Measurements from ENCODE around the gene DBI.

The DBI gene

GRCh38 chr2:119366649-119367471 lies at the start of gene DBI, which contains the start of gene C2orf76:
DBI (plus strand) TSS chr2:119366977; CDS start chr2:119367052, 75 bp downstream.
C2orf76 (minus strand) TSS chr2:119366834; CDS start chr2:119339959, 26,875 bp downstream.
- peak within 1 kb of the TSS; percentile 66; the same call in 1 of the 2 replicates for H3K27ac ChIP-seq (ENCODE audit: low read length)
- H3K4me2 ChIP-seq (ENCODE audit: low read depth, low read length): peak within 1 kb of the TSS; percentile 81
- H3K79me2 ChIP-seq (ENCODE audit: low read length): peaks cover 67% of the 10 kb centered on the region
- H3K9me3 ChIP-seq (replicated peaks; ENCODE audit: insufficient read depth, low read length): no peaks in the 10 kb centered on the region
- TF ChIP-seq, protein P1, sequence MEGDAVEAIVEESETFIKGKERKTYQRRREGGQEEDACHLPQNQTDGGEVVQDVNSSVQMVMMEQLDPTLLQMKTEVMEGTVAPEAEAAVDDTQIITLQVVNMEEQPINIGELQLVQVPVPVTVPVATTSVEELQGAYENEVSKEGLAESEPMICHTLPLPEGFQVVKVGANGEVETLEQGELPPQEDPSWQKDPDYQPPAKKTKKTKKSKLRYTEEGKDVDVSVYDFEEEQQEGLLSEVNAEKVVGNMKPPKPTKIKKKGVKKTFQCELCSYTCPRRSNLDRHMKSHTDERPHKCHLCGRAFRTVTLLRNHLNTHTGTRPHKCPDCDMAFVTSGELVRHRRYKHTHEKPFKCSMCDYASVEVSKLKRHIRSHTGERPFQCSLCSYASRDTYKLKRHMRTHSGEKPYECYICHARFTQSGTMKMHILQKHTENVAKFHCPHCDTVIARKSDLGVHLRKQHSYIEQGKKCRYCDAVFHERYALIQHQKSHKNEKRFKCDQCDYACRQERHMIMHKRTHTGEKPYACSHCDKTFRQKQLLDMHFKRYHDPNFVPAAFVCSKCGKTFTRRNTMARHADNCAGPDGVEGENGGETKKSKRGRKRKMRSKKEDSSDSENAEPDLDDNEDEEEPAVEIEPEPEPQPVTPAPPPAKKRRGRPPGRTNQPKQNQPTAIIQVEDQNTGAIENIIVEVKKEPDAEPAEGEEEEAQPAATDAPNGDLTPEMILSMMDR (IDR thresholded peaks at IDR 0.05; ENCODE audit: low read length): no peak
- TF ChIP-seq EZH2 (optimal IDR thresholded peaks at IDR 0.05; ENCODE audit: low read depth, low read length) (no peak), EZH2phosphoT487 (IDR thresholded peaks at IDR 0.05; ENCODE audit: low read length) (no peak)
- peaks cover 20% of the 10 kb centered on the region for H3K4me1 ChIP-seq (ENCODE audit: low read length)
- peak within 1 kb of the TSS; percentile 80 for H2AFZ ChIP-seq (ENCODE audit: low read length)
- H3K9ac ChIP-seq (ENCODE audit: low read length): peak within 1 kb of the TSS; percentile 91
- peak; percentile 97 for DNase-seq
- H3K27me3 ChIP-seq (replicated peaks; ENCODE audit: insufficient read depth, low read length): no peaks in the 10 kb centered on the region
- H4K20me1 ChIP-seq (ENCODE audit: insufficient read depth, low read length): peaks cover 9% of the 10 kb centered on the region; the same call in 1 of the 2 replicates
- H3K9me2 ChIP-seq (replicated peaks; ENCODE audit: insufficient read depth, low read length): no peaks in the 10 kb centered on the region
- peaks cover 18% of the 10 kb centered on the region for H3K36me3 ChIP-seq (replicated peaks; ENCODE audit: insufficient read depth, low read length)
- H3F3A ChIP-seq (ENCODE audit: insufficient read depth, low read length): no peaks in the 10 kb centered on the region
- H3K4me3 ChIP-seq (ENCODE audit: low read length): peak within 1 kb of the TSS; percentile 96

- no peak overlapping the region for H3K27ac ChIP-seq (ENCODE audit: low read length)
- peaks cover 18% of the 10 kb centered on the region for H3F3A ChIP-seq (ENCODE audit: insufficient read depth, low read length)
- peaks cover 26% of the 10 kb centered on the region for H3K4me1 ChIP-seq (ENCODE audit: low read length)
- no peaks in the 10 kb centered on the region for H3K36me3 ChIP-seq (replicated peaks; ENCODE audit: insufficient read depth, low read length)
- H4K20me1 ChIP-seq (ENCODE audit: insufficient read depth, low read length): no peaks in the 10 kb centered on the region
- no peak overlapping the region for H2AFZ ChIP-seq (ENCODE audit: low read length)
- no peaks in the 10 kb centered on the region for H3K79me2 ChIP-seq (ENCODE audit: low read length)
- TF ChIP-seq EZH2 (optimal IDR thresholded peaks at IDR 0.05; ENCODE audit: low read depth, low read length): no peak
- TF ChIP-seq, protein P1 (IDR thresholded peaks at IDR 0.05; ENCODE audit: low read length): no peak
- no peak for TF ChIP-seq EZH2phosphoT487 (IDR thresholded peaks at IDR 0.05; ENCODE audit: low read length)
- no peaks in the 10 kb centered on the region for H3K27me3 ChIP-seq (replicated peaks; ENCODE audit: insufficient read depth, low read length)
- H3K4me3 ChIP-seq (ENCODE audit: low read length): no peak overlapping the region
- H3K9me3 ChIP-seq (replicated peaks; ENCODE audit: insufficient read depth, low read length): no peaks in the 10 kb centered on the region
- H3K9ac ChIP-seq (ENCODE audit: low read length): no peak overlapping the region
- no peak overlapping the region for H3K4me2 ChIP-seq (ENCODE audit: low read depth, low read length)
- H3K9me2 ChIP-seq (replicated peaks; ENCODE audit: insufficient read depth, low read length): no peaks in the 10 kb centered on the region
- DNase-seq: no peak
Measured at GRCh38 chr2:119317554-119317953, 49.2 kb upstream of the DBI start.

- H3K4me3 ChIP-seq (ENCODE audit: low read length): no peak overlapping the region
- H3K79me2 ChIP-seq (ENCODE audit: low read length): no peaks in the 10 kb centered on the region
- H3K9me2 ChIP-seq (replicated peaks; ENCODE audit: insufficient read depth, low read length): no peaks in the 10 kb centered on the region
- H3K9ac ChIP-seq (ENCODE audit: low read length): no peak overlapping the region
- H3K9me3 ChIP-seq (replicated peaks; ENCODE audit: insufficient read depth, low read length): no peaks in the 10 kb centered on the region
- H3F3A ChIP-seq (ENCODE audit: insufficient read depth, low read length): no peaks in the 10 kb centered on the region
- TF ChIP-seq EZH2 (optimal IDR thresholded peaks at IDR 0.05; ENCODE audit: low read depth, low read length) (no peak), EZH2phosphoT487 (IDR thresholded peaks at IDR 0.05; ENCODE audit: low read length) (no peak)
- TF ChIP-seq, protein P1 (IDR thresholded peaks at IDR 0.05; ENCODE audit: low read length): no peak
- DNase-seq: no peak
- H3K27me3 ChIP-seq (replicated peaks; ENCODE audit: insufficient read depth, low read length): no peaks in the 10 kb centered on the region
- no peaks in the 10 kb centered on the region for H4K20me1 ChIP-seq (ENCODE audit: insufficient read depth, low read length)
- no peaks in the 10 kb centered on the region for H3K36me3 ChIP-seq (replicated peaks; ENCODE audit: insufficient read depth, low read length)
- peaks cover 14% of the 10 kb centered on the region for H3K4me1 ChIP-seq (ENCODE audit: low read length)
- no peak overlapping the region for H3K4me2 ChIP-seq (ENCODE audit: low read depth, low read length)
- H3K27ac ChIP-seq (ENCODE audit: low read length): no peak overlapping the region
- no peak overlapping the region for H2AFZ ChIP-seq (ENCODE audit: low read length)
Measured at GRCh38 chr2:119319593-119319992, 47.2 kb upstream of the DBI start.
